Measurements from ENCODE around the gene CIDEA. TPM values are rescaled to one million over a fixed set of nuclear protein-coding genes. Genes with fewer than 3 reads are reported as not detected.
"Not testable (repeated sequence)": the region's sequence is repeated elsewhere in the genome, so short reads cannot be mapped to it uniquely, and the experiment has no call there.

Gene CIDEA
- total RNA-seq, 6 donors from 2014 or later, result not detected

- no peak overlapping the region for H3K27ac ChIP-seq
- peaks cover 0 to 7% (median 0%) of the 10 kb centered on the region in 4 donors for H3K4me1 ChIP-seq
- DNase-seq (no peak), ATAC-seq (ENCODE audit: low FRiP score in 2 of 2) (no peak)
- TF ChIP-seq POLR2A (IDR thresholded peaks at IDR 0.05) (no peak), POLR2AphosphoS5 (IDR thresholded peaks at IDR 0.05) (no peak), EP300 (IDR thresholded peaks at IDR 0.05) (no peak)
- TF ChIP-seq, protein P1, sequence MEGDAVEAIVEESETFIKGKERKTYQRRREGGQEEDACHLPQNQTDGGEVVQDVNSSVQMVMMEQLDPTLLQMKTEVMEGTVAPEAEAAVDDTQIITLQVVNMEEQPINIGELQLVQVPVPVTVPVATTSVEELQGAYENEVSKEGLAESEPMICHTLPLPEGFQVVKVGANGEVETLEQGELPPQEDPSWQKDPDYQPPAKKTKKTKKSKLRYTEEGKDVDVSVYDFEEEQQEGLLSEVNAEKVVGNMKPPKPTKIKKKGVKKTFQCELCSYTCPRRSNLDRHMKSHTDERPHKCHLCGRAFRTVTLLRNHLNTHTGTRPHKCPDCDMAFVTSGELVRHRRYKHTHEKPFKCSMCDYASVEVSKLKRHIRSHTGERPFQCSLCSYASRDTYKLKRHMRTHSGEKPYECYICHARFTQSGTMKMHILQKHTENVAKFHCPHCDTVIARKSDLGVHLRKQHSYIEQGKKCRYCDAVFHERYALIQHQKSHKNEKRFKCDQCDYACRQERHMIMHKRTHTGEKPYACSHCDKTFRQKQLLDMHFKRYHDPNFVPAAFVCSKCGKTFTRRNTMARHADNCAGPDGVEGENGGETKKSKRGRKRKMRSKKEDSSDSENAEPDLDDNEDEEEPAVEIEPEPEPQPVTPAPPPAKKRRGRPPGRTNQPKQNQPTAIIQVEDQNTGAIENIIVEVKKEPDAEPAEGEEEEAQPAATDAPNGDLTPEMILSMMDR (IDR thresholded peaks at IDR 0.05), result no peak
- WGBS, 2 donors, result 86 to 87% methylated on average over 6 of the region's 6 CpGs
- H3K9me3 ChIP-seq, result no peaks in the 10 kb centered on the region
- no peaks in the 10 kb centered on the region for H3K36me3 ChIP-seq
- no peaks in the 10 kb centered on the region for H3K27me3 ChIP-seq
- no peak overlapping the region for H3K4me3 ChIP-seq
These were observed 14.7 kb upstream of the CIDEA start for GRCh38 chr18:12239431-12239830.

GRCh38 chr18:12242658-12243260, 11.4 kb upstream of the CIDEA start:
- no peak overlapping the region for H3K4me3 ChIP-seq
- H3K9me3 ChIP-seq, result no peaks in the 10 kb centered on the region
- H3K4me1 ChIP-seq, result no peaks in the 10 kb centered on the region
- H3K27me3 ChIP-seq, result no peaks in the 10 kb centered on the region
- H3K27ac ChIP-seq, result no peak overlapping the region
- no peaks in the 10 kb centered on the region for H3K36me3 ChIP-seq
- ATAC-seq (ENCODE audit: low FRiP score in 2 of 2) (no peak), DNase-seq (peak in 1 of 2 donors; percentile 34)
- WGBS, 2 donors, result 91 to 94% methylated on average over 19 to 21 of the region's 21 CpGs
- TF ChIP-seq POLR2AphosphoS5 (IDR thresholded peaks at IDR 0.05) (no peak), POLR2A (IDR thresholded peaks at IDR 0.05) (no peak), EP300 (IDR thresholded peaks at IDR 0.05) (no peak)
- TF ChIP-seq, protein P1 (IDR thresholded peaks at IDR 0.05), result no peak

DNA sequence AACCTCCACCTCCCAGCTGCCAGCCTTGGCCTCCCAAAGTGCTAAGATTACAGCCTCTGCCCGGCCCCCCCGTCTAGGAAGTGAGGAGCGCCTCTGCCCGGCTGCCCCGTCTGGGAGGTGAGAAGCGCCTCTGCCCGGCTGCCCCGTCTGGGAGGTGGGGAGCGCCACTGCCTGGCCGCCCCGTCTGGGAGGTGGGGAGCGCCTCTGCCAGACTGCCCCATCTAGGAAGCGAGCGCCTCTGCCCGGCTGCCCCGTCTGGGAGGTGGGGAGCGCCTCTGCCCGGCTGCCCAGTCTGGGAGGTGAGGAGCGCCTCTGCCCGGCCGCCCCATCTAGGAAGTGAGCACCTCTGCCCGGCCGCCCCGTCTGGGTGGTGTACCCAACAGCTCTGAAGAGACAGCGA, 10.9 kb upstream of the CIDEA start:
- not testable (repeated sequence) for H3K4me3 ChIP-seq; H3K27ac ChIP-seq; DNase-seq; H3K9me3 ChIP-seq; H3K4me1 ChIP-seq; H3K36me3 ChIP-seq; ATAC-seq (ENCODE audit: low FRiP score in 2 of 2); H3K27me3 ChIP-seq
- 94 to 95% methylated on average over 16 to 25 of the region's 25 CpGs for WGBS, 2 donors

GRCh38 chr18:12245793-12246135, 8.4 kb upstream of the CIDEA start:
- TF ChIP-seq, protein P1 (IDR thresholded peaks at IDR 0.05), result no peak
- TF ChIP-seq POLR2A (IDR thresholded peaks at IDR 0.05) (no peak), POLR2AphosphoS5 (IDR thresholded peaks at IDR 0.05) (no peak), EP300 (IDR thresholded peaks at IDR 0.05) (no peak)
- H3K4me1 ChIP-seq, result no peaks in the 10 kb centered on the region
- no peak for ATAC-seq (ENCODE audit: low FRiP score in 2 of 2)
- no peak for DNase-seq
- no peak overlapping the region for H3K4me3 ChIP-seq
- H3K36me3 ChIP-seq, result no peaks in the 10 kb centered on the region
- no peaks in the 10 kb centered on the region for H3K9me3 ChIP-seq
- H3K27ac ChIP-seq, result no peak overlapping the region
- no peaks in the 10 kb centered on the region for H3K27me3 ChIP-seq
- WGBS, 2 donors, result 95 to 96% methylated on average over 13 of the region's 13 CpGs

GRCh38 chr18:12246849-12247808, 7.0 kb upstream of the CIDEA start:
- H3K4me3 ChIP-seq, result no peak overlapping the region
- ATAC-seq (ENCODE audit: low FRiP score in 2 of 2), result peak in 1 of 2 donors; percentile 24
- no peaks in the 10 kb centered on the region for H3K4me1 ChIP-seq
- no peak for DNase-seq
- H3K27ac ChIP-seq, result no peak overlapping the region
- no peaks in the 10 kb centered on the region for H3K9me3 ChIP-seq
- 46 to 48% methylated on average over 29 to 32 of the region's 32 CpGs for WGBS, 2 donors
- no peaks in the 10 kb centered on the region for H3K36me3 ChIP-seq
- H3K27me3 ChIP-seq, result no peaks in the 10 kb centered on the region
- TF ChIP-seq POLR2A (IDR thresholded peaks at IDR 0.05) (no peak), POLR2AphosphoS5 (IDR thresholded peaks at IDR 0.05) (no peak), EP300 (IDR thresholded peaks at IDR 0.05) (no peak)
- TF ChIP-seq, protein P1 (IDR thresholded peaks at IDR 0.05), result no peak

Measured in upper lobe of left lung (tissue), 6 donors.